Osteoblast (primary cell): ENCODE data around the gene DNAH10. TPM values are rescaled to one million over a fixed set of nuclear protein-coding genes. Genes with fewer than 3 reads are reported as not detected.

Source experiments
- DNase-seq: peaks from one replicate; pipeline ENCODE4 v3.0.0; 2011; ENCODE audit warnings: low spot score, mixed read lengths; ENCODE audit not compliant: insufficient read length; ENCODE audit errors: missing footprints
- H2AFZ ChIP-seq: 2 replicates; pipeline ENCODE4 v1.6.0; 2011; ENCODE audit warnings: mild to moderate bottlenecking, low read length
- H3K27ac ChIP-seq: 2 replicates; pipeline ENCODE4 v1.5.1; 2011; ENCODE audit warnings: mild to moderate bottlenecking, low read depth, low read length, moderate library complexity
- H3K27me3 ChIP-seq: 2 replicates; pipeline ENCODE4 v1.6.0; 2012; ENCODE audit warnings: mild to moderate bottlenecking, control low read depth, inconsistent platforms, low read length, moderate library complexity; ENCODE audit not compliant: insufficient read depth
- H3K36me3 ChIP-seq: 2 replicates; pipeline ENCODE4 v1.5.1; 2011; ENCODE audit warnings: mild to moderate bottlenecking, low read length, control low read depth, moderate library complexity; ENCODE audit not compliant: insufficient read depth
- H3K4me1 ChIP-seq: 2 replicates; pipeline ENCODE4 v1.5.1; 2011; ENCODE audit warnings: mild to moderate bottlenecking, low read length, control low read depth, moderate library complexity; ENCODE audit not compliant: insufficient read depth
- H3K4me2 ChIP-seq: 2 replicates; pipeline ENCODE4 v1.6.0; 2011; ENCODE audit warnings: mild to moderate bottlenecking, low read length; ENCODE audit not compliant: insufficient read depth
- H3K4me3 ChIP-seq: fragments of 200-600 bp; sonication (generic); 3 replicates; pipeline ENCODE4 v1.5.1; 2012; ENCODE audit warnings: mild to moderate bottlenecking, low read length, inconsistent platforms; ENCODE audit not compliant: insufficient read depth
- H3K79me2 ChIP-seq: 2 replicates; pipeline ENCODE4 v1.6.0; 2012; ENCODE audit warnings: mild to moderate bottlenecking, low read length, control low read depth, inconsistent platforms; ENCODE audit not compliant: insufficient read depth
- H3K9me3 ChIP-seq: 2 replicates; pipeline ENCODE4 v1.5.1; 2011; ENCODE audit warnings: low read depth, low read length, control low read depth
- H4K20me1 ChIP-seq: 2 replicates; pipeline ENCODE4 v1.6.0; 2012; ENCODE audit warnings: mild to moderate bottlenecking, low read length, control low read depth; ENCODE audit not compliant: insufficient read depth
- total RNA-seq: library from RNA; depleted of rRNA; stranded (reverse); fragments of >200 nt; gene quantifications from 2 replicates; pipeline ENCODE4 v1.2.3, GENCODE V29; 2012
- TF ChIP-seq, protein P1 (sequence below): IDR thresholded peaks from 2 replicates; pipeline ENCODE4 v1.5.1; 2011; ENCODE audit warnings: mild to moderate bottlenecking, low read depth, low read length, moderate library complexity; ENCODE audit errors: extremely low read depth

DNAH10 gene
- total RNA-seq, 1 donor, result 0.72 TPM

DNA sequence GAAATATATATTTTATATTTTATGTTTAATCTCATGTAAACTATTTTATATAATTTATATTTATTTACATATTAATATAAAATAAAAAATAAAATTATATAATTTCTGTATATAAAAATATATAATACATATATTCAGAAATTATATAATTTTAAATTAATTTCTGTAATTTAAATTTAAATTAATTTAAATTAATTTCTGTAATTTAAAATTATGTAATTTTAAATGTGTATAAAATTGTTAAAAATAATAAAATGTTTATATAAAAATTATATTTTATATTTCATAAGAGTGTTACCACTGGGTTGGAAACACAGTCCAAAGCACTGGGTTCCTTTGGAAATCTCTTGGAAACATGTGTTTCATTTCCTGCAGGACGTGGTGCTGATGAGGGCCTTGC lies 94.6 kb downstream of the DNAH10 start:
- DNase-seq, result no peak
- Histone ChIP-seq H4K20me1 (no peaks in the 10 kb centered on the region), H3K4me1 (no peaks in the 10 kb centered on the region), H2AFZ (no peak overlapping the region), H3K4me2 (no peak overlapping the region), H3K36me3 (no peaks in the 10 kb centered on the region), H3K4me3 (no peak overlapping the region), H3K27me3 (peaks cover 12% of the 10 kb centered on the region), H3K79me2 (no peaks in the 10 kb centered on the region), H3K9me3 (no peaks in the 10 kb centered on the region), H3K27ac (no peak overlapping the region)
- TF ChIP-seq, protein P1, sequence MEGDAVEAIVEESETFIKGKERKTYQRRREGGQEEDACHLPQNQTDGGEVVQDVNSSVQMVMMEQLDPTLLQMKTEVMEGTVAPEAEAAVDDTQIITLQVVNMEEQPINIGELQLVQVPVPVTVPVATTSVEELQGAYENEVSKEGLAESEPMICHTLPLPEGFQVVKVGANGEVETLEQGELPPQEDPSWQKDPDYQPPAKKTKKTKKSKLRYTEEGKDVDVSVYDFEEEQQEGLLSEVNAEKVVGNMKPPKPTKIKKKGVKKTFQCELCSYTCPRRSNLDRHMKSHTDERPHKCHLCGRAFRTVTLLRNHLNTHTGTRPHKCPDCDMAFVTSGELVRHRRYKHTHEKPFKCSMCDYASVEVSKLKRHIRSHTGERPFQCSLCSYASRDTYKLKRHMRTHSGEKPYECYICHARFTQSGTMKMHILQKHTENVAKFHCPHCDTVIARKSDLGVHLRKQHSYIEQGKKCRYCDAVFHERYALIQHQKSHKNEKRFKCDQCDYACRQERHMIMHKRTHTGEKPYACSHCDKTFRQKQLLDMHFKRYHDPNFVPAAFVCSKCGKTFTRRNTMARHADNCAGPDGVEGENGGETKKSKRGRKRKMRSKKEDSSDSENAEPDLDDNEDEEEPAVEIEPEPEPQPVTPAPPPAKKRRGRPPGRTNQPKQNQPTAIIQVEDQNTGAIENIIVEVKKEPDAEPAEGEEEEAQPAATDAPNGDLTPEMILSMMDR, result no peak

DNA sequence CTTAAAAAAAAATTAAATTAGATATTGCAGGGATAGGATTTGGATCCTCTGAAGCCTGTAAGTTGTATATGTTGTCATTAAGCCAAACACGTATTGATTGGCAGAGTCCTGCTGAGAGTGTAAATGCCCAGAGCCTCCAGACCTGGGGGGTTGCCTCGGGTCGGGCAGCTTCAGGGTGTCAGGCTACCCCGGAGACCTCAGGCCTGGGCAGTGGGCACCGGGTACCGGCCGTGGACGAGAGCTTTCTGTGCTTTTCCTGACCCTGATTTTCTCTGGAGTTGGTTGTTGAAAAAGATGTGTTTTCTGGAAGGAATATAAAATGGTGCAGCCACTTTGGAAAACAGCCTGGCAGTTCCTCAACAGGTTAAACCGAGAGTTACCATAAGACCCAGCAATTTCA lies 96.1 kb downstream of the DNAH10 start:
- no peak for DNase-seq

GRCh38 chr12:123859035-123859434 lies 96.9 kb downstream of the DNAH10 start:
- H4K20me1 ChIP-seq, result no peaks in the 10 kb centered on the region
- no peak overlapping the region for H3K4me2 ChIP-seq
- peaks cover 13% of the 10 kb centered on the region for H3K27me3 ChIP-seq
- H3K27ac ChIP-seq, result no peak overlapping the region
- no peak for DNase-seq
- H3K9me3 ChIP-seq, result no peaks in the 10 kb centered on the region
- no peaks in the 10 kb centered on the region for H3K4me1 ChIP-seq
- H2AFZ ChIP-seq, result no peak overlapping the region
- H3K4me3 ChIP-seq, result no peak overlapping the region
- no peaks in the 10 kb centered on the region for H3K79me2 ChIP-seq
- TF ChIP-seq, protein P1, result no peak
- no peaks in the 10 kb centered on the region for H3K36me3 ChIP-seq

More for the DNA sequence above, 96.1 kb downstream of the DNAH10 start:
- H3K27ac ChIP-seq, result no peak overlapping the region
- H3K9me3 ChIP-seq, result no peaks in the 10 kb centered on the region
- H4K20me1 ChIP-seq, result no peaks in the 10 kb centered on the region
- no peaks in the 10 kb centered on the region for H3K4me1 ChIP-seq
- TF ChIP-seq, protein P1, result no peak
- H3K36me3 ChIP-seq, result no peaks in the 10 kb centered on the region
- no peak overlapping the region for H2AFZ ChIP-seq
- H3K79me2 ChIP-seq, result no peaks in the 10 kb centered on the region
- no peak overlapping the region for H3K4me3 ChIP-seq
- H3K27me3 ChIP-seq, result peaks cover 13% of the 10 kb centered on the region
- no peak overlapping the region for H3K4me2 ChIP-seq

DNA sequence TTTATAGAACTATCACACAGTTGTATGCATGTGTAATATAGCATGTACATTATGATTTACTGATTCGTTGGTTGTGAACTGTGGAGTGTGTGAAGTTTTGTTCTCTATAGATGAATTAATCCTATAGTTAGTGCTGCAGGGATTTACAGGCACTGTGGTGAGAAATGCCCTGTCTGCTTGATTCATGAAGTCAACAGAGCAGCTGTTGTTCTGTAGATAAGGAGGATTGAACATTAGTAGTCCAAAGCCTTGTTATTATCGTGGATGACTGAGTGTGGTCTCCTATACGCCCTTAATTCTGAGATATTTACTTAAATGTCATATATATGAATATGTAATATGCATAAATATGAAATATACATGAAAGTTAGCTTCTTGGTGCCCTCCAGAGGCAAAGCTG lies 98.3 kb downstream of the DNAH10 start:
- Histone ChIP-seq H3K27ac (no peak overlapping the region), H4K20me1 (no peaks in the 10 kb centered on the region), H3K4me2 (no peak overlapping the region), H3K4me1 (no peaks in the 10 kb centered on the region), H3K9me3 (no peaks in the 10 kb centered on the region), H3K4me3 (no peak overlapping the region), H3K36me3 (no peaks in the 10 kb centered on the region), H2AFZ (no peak overlapping the region), H3K27me3 (peaks cover 13% of the 10 kb centered on the region), H3K79me2 (no peaks in the 10 kb centered on the region)
- TF ChIP-seq, protein P1, result no peak
- no peak for DNase-seq
